Measurements from ENCODE around the gene ANXA2. TPM values are rescaled to one million over a fixed set of nuclear protein-coding genes. Genes with fewer than 3 reads are reported as not detected.

The ANXA2 gene
- total and polyA plus RNA-seq, 2 donors (not counting 1 experiment from before 2014, with no cell fraction given): 116 to 133 TPM

- Histone ChIP-seq H3K36me3 (replicated peaks in 1 of 2; ENCODE audit: control extremely low read depth in 1 of 2, control insufficient read depth in 1 of 2, extremely low read depth in 1 of 2, insufficient read depth in 2 of 2, low read length in 1 of 2) (peaks cover 0 to 7% of the 10 kb centered on the region in 2 experiments), H3K79me2 (ENCODE audit: control insufficient read depth, insufficient read depth, low read length) (peaks cover 22% of the 10 kb centered on the region), H3K4me1 (ENCODE audit: control insufficient read depth in 2 of 2, insufficient read depth in 2 of 2, low read length in 2 of 2) (peaks cover 12 to 25% of the 10 kb centered on the region in 2 donors), H3K27me3 (replicated peaks in 1 of 4; ENCODE audit: control extremely low read depth in 1 of 4, control insufficient read depth in 3 of 4, insufficient read depth in 4 of 4, low read length in 3 of 4) (no peaks in the 10 kb centered on the region), H3K9ac (ENCODE audit: low read length) (peak overlapping the region; percentile 84), H3K4me3 (ENCODE audit: control extremely low read depth in 1 of 5, extremely low read depth in 1 of 5, insufficient read depth in 1 of 5, low read depth in 2 of 5, low read length in 4 of 5) (peak overlapping the region in 4 of 5 experiments; percentile 53 to 82 (median 76)), H4K20me1 (ENCODE audit: control insufficient read depth, insufficient read depth, low read length, poor library complexity, severe bottlenecking) (peaks cover 5% of the 10 kb centered on the region), H2AFZ (ENCODE audit: insufficient read depth, low read depth, low read length, poor library complexity, severe bottlenecking) (peak overlapping the region; percentile 88), H3K4me2 (replicated peaks; ENCODE audit: low read depth, low read length, poor library complexity, severe bottlenecking) (peak overlapping the region; percentile 85), H3K27ac (ENCODE audit: low read length in 2 of 2) (no peak overlapping the region), H3K9me3 (ENCODE audit: control extremely low read depth in 1 of 3, control insufficient read depth in 2 of 3, insufficient read depth in 1 of 3, low read length in 2 of 3) (no peaks in the 10 kb centered on the region)
- POLR2A ChIA-PET: interaction anchor here (0.9 kb wide), 1 partner anchor 24 kb away, joined by 3 read pairs; no protein-coding TSS in a partner anchor
- DNase-seq: no peak
- Mint-ChIP-seq H3K27me3 (no peaks in the 10 kb centered on the region), H3K4me1 (peaks cover 49% of the 10 kb centered on the region), H3K4me3 (peak overlapping the region; percentile 96), H3K27ac (no peak overlapping the region), H3K9me3 (ENCODE audit: insufficient read depth) (no peaks in the 10 kb centered on the region)
- TF ChIP-seq CTCF (IDR thresholded peaks at IDR 0.05) (no peak), EZH2 (IDR thresholded peaks at IDR 0.05; ENCODE audit: borderline replicate concordance, insufficient read depth, low read depth, low read length, poor library complexity, severe bottlenecking) (no peak)
- intact Hi-C loops (cut with micrococcal nuclease): loop anchor here (5.0 to 10.0 kb wide), 2 partner anchors 1409 to 1622 kb away; partner anchors contain the start of genes MINDY2 and RNF111
- no peak for ATAC-seq (ENCODE audit: low read depth)
- WGBS (ENCODE audit: insufficient coverage): 85% methylated on average over 4 of the region's 5 CpGs
- CTCF ChIA-PET: interaction anchor here (0.6 kb wide), 1 partner anchor 706 kb away, joined by 5 read pairs; no protein-coding TSS in a partner anchor
These were observed 1.2 kb downstream of the ANXA2 start for GRCh38 chr15:60396560-60396957.

- Histone ChIP-seq H3K9me3 (ENCODE audit: control extremely low read depth in 1 of 3, control insufficient read depth in 2 of 3, insufficient read depth in 1 of 3, low read length in 2 of 3) (no peaks in the 10 kb centered on the region), H3K4me3 (ENCODE audit: control extremely low read depth in 1 of 5, extremely low read depth in 1 of 5, insufficient read depth in 1 of 5, low read depth in 2 of 5, low read length in 4 of 5) (no peak overlapping the region), H3K36me3 (replicated peaks in 1 of 2; ENCODE audit: control extremely low read depth in 1 of 2, control insufficient read depth in 1 of 2, extremely low read depth in 1 of 2, insufficient read depth in 2 of 2, low read length in 1 of 2) (peaks cover 0 to 7% of the 10 kb centered on the region in 2 experiments), H3K4me1 (ENCODE audit: control insufficient read depth in 2 of 2, insufficient read depth in 2 of 2, low read length in 2 of 2) (peaks cover 12 to 25% of the 10 kb centered on the region in 2 donors), H3K27ac (ENCODE audit: low read length in 2 of 2) (no peak overlapping the region), H2AFZ (ENCODE audit: insufficient read depth, low read depth, low read length, poor library complexity, severe bottlenecking) (no peak overlapping the region), H3K27me3 (replicated peaks in 1 of 4; ENCODE audit: control extremely low read depth in 1 of 4, control insufficient read depth in 3 of 4, insufficient read depth in 4 of 4, low read length in 3 of 4) (no peaks in the 10 kb centered on the region), H4K20me1 (ENCODE audit: control insufficient read depth, insufficient read depth, low read length, poor library complexity, severe bottlenecking) (peaks cover 10% of the 10 kb centered on the region), H3K9ac (ENCODE audit: low read length) (no peak overlapping the region), H3K79me2 (ENCODE audit: control insufficient read depth, insufficient read depth, low read length) (peaks cover 26% of the 10 kb centered on the region), H3K4me2 (replicated peaks; ENCODE audit: low read depth, low read length, poor library complexity, severe bottlenecking) (no peak overlapping the region)
- intact Hi-C loops (cut with micrococcal nuclease): loop anchor here (5.0 to 10.0 kb wide), 2 partner anchors 1409 to 1621 kb away; partner anchors contain the start of genes MINDY2 and RNF111
- ATAC-seq (ENCODE audit: low read depth) (no peak), DNase-seq (no peak)
- H3K4me3 Mint-ChIP-seq: peak overlapping the region; percentile 96
- no peak overlapping the region for H3K27ac Mint-ChIP-seq
- H3K9me3 Mint-ChIP-seq (ENCODE audit: insufficient read depth): no peaks in the 10 kb centered on the region
- CTCF ChIA-PET: interaction anchor here (0.6 kb wide), 1 partner anchor 705 kb away, joined by 5 read pairs; no protein-coding TSS in a partner anchor
- POLR2A ChIA-PET: interaction anchor here (0.9 kb wide), 1 partner anchor 25 kb away, joined by 3 read pairs; no protein-coding TSS in a partner anchor
- H3K27me3 Mint-ChIP-seq: no peaks in the 10 kb centered on the region
- 100% methylated on average over 3 of the region's 12 CpGs for WGBS (ENCODE audit: insufficient coverage)
- TF ChIP-seq CTCF (IDR thresholded peaks at IDR 0.05) (no peak), EZH2 (IDR thresholded peaks at IDR 0.05; ENCODE audit: borderline replicate concordance, insufficient read depth, low read depth, low read length, poor library complexity, severe bottlenecking) (no peak)
- H3K4me1 Mint-ChIP-seq: peaks cover 49% of the 10 kb centered on the region
These were observed 1.7 kb downstream of the ANXA2 start for GRCh38 chr15:60396100-60396499.
